ENCODE measurements around the gene ATP5MK.
A peak's percentile ranks its signal among the peaks of the same experiment; 100 is the strongest.
"Not testable (repeated sequence)": the region's sequence is repeated elsewhere in the genome, so short reads cannot be mapped to it uniquely, and the experiment has no call there.

Gene ATP5MK

DNA sequence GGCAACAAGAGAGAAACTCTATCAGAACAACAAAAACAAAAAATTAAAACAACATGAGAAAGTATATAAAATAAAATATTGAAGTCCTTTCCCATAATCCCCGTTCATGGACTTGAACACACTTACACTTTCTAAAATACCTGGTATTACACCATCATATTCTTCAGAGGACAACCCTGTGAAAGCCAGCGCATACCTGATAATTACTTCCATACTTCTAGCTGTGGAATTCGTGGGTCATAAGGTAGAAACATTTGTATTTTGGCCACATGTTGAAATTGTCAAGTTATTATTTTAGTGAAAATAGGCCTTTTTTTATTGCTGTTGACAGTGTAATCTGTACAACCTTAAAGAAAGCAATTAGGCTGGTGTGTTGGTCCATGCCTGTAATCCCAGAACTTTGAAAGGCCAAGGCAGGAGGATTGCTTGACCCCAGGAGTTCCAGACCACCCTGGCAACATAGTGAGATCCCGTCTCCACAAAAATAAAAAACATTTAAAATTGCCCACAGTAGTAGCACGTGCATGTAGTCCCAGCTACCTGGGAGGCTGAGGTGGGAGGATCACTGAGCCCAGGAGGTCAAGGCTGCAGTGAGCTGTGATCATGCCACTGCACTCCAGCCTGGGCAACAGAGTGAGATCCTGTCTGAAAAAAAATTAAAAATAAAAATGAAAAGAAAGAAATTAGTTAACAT, 40.2 kb downstream of the ATP5MK start:
- Histone ChIP-seq H3K4me3 (ENCODE audit: low read depth, low read length) (no peak overlapping the region), H3K9me3 (ENCODE audit: control insufficient read depth, insufficient read depth, low read depth, low read length) (no peaks in the 10 kb centered on the region), H3K27ac (ENCODE audit: extremely low read depth, low read depth, low read length) (no peak overlapping the region), H3K36me3 (ENCODE audit: control insufficient read depth in 2 of 2, insufficient read depth in 1 of 2, low read length in 2 of 2) (no peaks in the 10 kb centered on the region), H3K4me1 (ENCODE audit: control insufficient read depth, insufficient read depth, low read length) (no peaks in the 10 kb centered on the region)
- ChIA-PET POLR2A (interaction anchor here (1.0 kb wide), 1 partner anchor 13 kb away, joined by 6 read pairs; no protein-coding TSS in a partner anchor), CTCF (interaction anchor here (0.6 kb wide), 1 partner anchor 22 kb away, joined by 5 read pairs; no protein-coding TSS in a partner anchor)
- TF ChIP-seq ZNF366 (tag by site-specific recombination; conservative IDR thresholded peaks at IDR 0.05): no peak
- TF ChIP-seq ZNF121 (tag by site-specific recombination; IDR thresholded peaks at IDR 0.05): 0 out of 2 replicates have a peak, but pooled peaks have one; percentile 44
- no peak for TF ChIP-seq ZNF423 (tag by site-specific recombination; IDR thresholded peaks at IDR 0.05)
- no peak for TF ChIP-seq ZNF155 (tag by site-specific recombination; IDR thresholded peaks at IDR 0.05)
- no peak for TF ChIP-seq ZNF169 (tag by site-specific recombination; IDR thresholded peaks at IDR 0.05)
- TF ChIP-seq ZSCAN18 (tag by site-specific recombination; IDR thresholded peaks at IDR 0.05): no peak

GRCh38 chr10:103354567-103354966, 41.7 kb downstream of the ATP5MK start:
- H3K4me3 ChIP-seq (ENCODE audit: low read depth, low read length); H3K36me3 ChIP-seq (ENCODE audit: control insufficient read depth in 2 of 2, insufficient read depth in 1 of 2, low read length in 2 of 2); H3K9me3 ChIP-seq (ENCODE audit: control insufficient read depth, insufficient read depth, low read depth, low read length); H3K27ac ChIP-seq (ENCODE audit: extremely low read depth, low read depth, low read length); CTCF ChIA-PET; POLR2A ChIA-PET; H3K4me1 ChIP-seq (ENCODE audit: control insufficient read depth, insufficient read depth, low read length): not testable (repeated sequence)

DNA sequence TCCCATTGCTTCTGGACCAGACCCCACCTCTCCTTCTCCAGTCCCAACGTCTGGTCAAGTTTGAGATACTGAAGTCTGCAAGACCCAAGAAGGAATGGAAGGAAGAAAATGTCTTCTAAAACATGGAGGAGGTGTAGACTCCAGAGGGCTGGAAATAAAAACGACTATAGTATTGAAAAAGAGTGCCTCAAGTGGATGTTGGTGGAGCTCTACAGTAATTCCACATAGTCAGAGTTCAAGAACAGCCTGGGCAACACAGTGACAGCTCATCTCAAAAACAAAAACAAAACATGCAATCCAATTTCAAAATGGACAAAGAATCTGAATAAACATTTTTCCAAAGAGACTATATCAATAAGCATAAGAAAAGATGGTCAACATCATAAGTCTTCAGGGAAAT, 43.0 kb downstream of the ATP5MK start:
- H3K4me3 ChIP-seq (ENCODE audit: low read depth, low read length): no peak overlapping the region
- ChIA-PET POLR2A (no interaction called here), CTCF (interaction anchor here (1.6 to 1.9 kb wide), 2 partner anchors 19 to 211 kb away, joined by 4 to 6 read pairs; no protein-coding TSS in a partner anchor)
- no peak overlapping the region for H3K27ac ChIP-seq (ENCODE audit: extremely low read depth, low read depth, low read length)
- H3K9me3 ChIP-seq (ENCODE audit: control insufficient read depth, insufficient read depth, low read depth, low read length): no peaks in the 10 kb centered on the region
- H3K36me3 ChIP-seq (ENCODE audit: control insufficient read depth in 2 of 2, insufficient read depth in 1 of 2, low read length in 2 of 2): peaks cover 9 to 12% of the 10 kb centered on the region in 2 experiments
- no peaks in the 10 kb centered on the region for H3K4me1 ChIP-seq (ENCODE audit: control insufficient read depth, insufficient read depth, low read length)
- TF ChIP-seq ZNF404 (tag by site-specific recombination; IDR thresholded peaks at IDR 0.05) (no peak), ZNF2 (tag by site-specific recombination; IDR thresholded peaks at IDR 0.05) (no peak), ZNF433 (tag by site-specific recombination; IDR thresholded peaks at IDR 0.05; ENCODE audit: low read depth) (no peak), ZFP3 (tag by site-specific recombination; IDR thresholded peaks at IDR 0.05; ENCODE audit: low read depth) (no peak), ZNF16 (tag by site-specific recombination; IDR thresholded peaks at IDR 0.05; ENCODE audit: low read depth) (no peak), ZNF704 (tag by site-specific recombination; IDR thresholded peaks at IDR 0.05) (no peak), KLF10 (tag by site-specific recombination; IDR thresholded peaks at IDR 0.05) (no peak), ZNF747 (tag by site-specific recombination; IDR thresholded peaks at IDR 0.05) (no peak), OSR2 (tag by site-specific recombination; IDR thresholded peaks at IDR 0.05) (no peak), ZNF280D (tag by site-specific recombination; IDR thresholded peaks at IDR 0.05) (no peak), ZNF266 (tag by site-specific recombination; IDR thresholded peaks at IDR 0.05; ENCODE audit: low read depth) (no peak), ZBTB7A (tag by site-specific recombination; IDR thresholded peaks at IDR 0.05; ENCODE audit: low read depth) (no peak), ZNF830 (tag by site-specific recombination; IDR thresholded peaks at IDR 0.05; ENCODE audit: low read depth) (no peak), ZNF175 (tag by site-specific recombination; IDR thresholded peaks at IDR 0.05) (no peak), ZNF530 (tag by site-specific recombination; IDR thresholded peaks at IDR 0.05; ENCODE audit: low read depth) (no peak), ZNF677 (tag by site-specific recombination; IDR thresholded peaks at IDR 0.05) (no peak)
- TF ChIP-seq, protein P1, sequence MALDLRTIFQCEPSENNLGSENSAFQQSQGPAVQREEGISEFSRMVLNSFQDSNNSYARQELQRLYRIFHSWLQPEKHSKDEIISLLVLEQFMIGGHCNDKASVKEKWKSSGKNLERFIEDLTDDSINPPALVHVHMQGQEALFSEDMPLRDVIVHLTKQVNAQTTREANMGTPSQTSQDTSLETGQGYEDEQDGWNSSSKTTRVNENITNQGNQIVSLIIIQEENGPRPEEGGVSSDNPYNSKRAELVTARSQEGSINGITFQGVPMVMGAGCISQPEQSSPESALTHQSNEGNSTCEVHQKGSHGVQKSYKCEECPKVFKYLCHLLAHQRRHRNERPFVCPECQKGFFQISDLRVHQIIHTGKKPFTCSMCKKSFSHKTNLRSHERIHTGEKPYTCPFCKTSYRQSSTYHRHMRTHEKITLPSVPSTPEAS (tag by site-specific recombination; IDR thresholded peaks at IDR 0.05): no peak
- TF ChIP-seq, protein P2, sequence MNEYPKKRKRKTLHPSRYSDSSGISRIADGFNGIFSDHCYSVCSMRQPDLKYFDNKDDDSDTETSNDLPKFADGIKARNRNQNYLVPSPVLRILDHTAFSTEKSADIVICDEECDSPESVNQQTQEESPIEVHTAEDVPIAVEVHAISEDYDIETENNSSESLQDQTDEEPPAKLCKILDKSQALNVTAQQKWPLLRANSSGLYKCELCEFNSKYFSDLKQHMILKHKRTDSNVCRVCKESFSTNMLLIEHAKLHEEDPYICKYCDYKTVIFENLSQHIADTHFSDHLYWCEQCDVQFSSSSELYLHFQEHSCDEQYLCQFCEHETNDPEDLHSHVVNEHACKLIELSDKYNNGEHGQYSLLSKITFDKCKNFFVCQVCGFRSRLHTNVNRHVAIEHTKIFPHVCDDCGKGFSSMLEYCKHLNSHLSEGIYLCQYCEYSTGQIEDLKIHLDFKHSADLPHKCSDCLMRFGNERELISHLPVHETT (tag by site-specific recombination; IDR thresholded peaks at IDR 0.05): no peak

Data from HEK293 (cell line).